PFSK-1 (cell line): ENCODE results near the gene NDOR1.
A peak's percentile ranks its signal among the peaks of the same experiment; 100 is the strongest.

ENCODE experiments used
- FOXP2 ChIP-seq: optimal IDR thresholded peaks from 2 replicates; pipeline ENCODE3; 2011; ENCODE audit warnings: borderline replicate concordance, control low read depth, inconsistent platforms; ENCODE audit not compliant: insufficient read depth; ENCODE audit errors: extremely low read length, extremely low read depth
- POLR2AphosphoS5 ChIP-seq: IDR thresholded peaks from 2 replicates; pipeline ENCODE4 v1.6.1; 2012; ENCODE audit warnings: low read depth, mild to moderate bottlenecking, control low read depth, low read length, moderate library complexity
- SIN3A ChIP-seq: IDR thresholded peaks from 2 replicates; pipeline ENCODE4 v1.6.1; 2012; ENCODE audit warnings: mild to moderate bottlenecking, low read length, moderate library complexity, borderline replicate concordance; ENCODE audit not compliant: insufficient read depth
- TAF1 ChIP-seq: IDR thresholded peaks from 2 replicates; pipeline ENCODE4 v1.6.1; 2012; ENCODE audit warnings: low read length, control low read depth, borderline replicate concordance; ENCODE audit not compliant: insufficient read depth
- TF ChIP-seq, protein P1 (sequence below), 2 experiments: IDR thresholded peaks; 2 replicates each; pipeline versions ENCODE4 v1.6.1 to v1.8.0; 2011 to 2012; ENCODE audit warnings: low read depth in 2 of 2, low read length in 2 of 2, control low read depth in 1 of 2, inconsistent platforms in 1 of 2, mild to moderate bottlenecking in 1 of 2, moderate library complexity in 1 of 2; ENCODE audit not compliant: insufficient read depth in 1 of 2

NDOR1 gene

DNA sequence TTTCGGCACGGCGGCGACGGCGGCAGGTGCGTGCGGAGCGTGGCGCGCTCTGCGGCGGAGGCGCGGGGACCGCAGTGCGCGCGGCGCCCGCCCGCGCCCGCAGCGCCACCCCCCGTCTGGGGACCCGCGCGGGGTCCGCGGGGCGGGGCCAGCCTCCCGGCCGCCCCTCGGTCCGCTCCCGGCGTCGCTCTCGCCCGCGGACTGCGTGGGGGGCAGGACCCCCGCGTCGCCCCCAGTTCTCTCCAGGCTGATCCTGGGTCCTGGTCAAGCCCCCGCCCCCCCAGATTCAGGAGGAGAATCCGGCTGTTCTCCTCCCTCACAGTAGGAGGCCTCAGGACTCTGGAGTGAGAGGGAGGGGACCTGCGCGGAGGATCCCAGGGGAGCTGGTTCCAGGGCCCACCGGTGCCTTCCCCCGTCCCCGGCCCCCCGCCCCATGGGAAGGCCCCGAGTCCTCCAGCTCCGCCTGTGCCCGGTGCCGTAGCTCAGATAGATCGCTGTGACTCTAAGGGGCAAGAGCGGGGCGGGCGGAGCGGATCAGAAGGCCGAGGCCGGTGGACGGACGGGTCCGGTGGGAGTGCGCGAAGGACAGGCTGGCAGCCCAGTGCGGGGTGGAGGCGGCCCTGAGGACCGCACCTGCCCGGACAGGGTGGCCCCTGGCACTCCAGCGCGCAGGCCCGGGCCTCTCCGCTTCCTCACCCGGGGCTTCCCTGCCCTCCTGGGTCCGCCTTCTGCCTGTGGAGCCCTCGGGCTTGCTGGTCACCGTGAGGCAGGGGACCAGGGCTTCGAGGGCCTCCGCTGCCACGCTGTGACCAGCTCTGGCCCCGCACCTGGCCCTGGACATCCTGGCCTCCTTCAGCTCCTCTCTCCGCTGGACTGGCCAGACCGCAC, 16.9 kb downstream of the NDOR1 start, which contains the start of gene RNF208:
RNF208 (minus strand) TSS at position 51 of the 888 bp plus-strand sequence. CDS start 1,028 bp downstream, outside the sequence.
- TF ChIP-seq FOXP2 (no peak), POLR2AphosphoS5 (no peak), SIN3A (no peak), TAF1 (no peak)
- TF ChIP-seq, protein P1, sequence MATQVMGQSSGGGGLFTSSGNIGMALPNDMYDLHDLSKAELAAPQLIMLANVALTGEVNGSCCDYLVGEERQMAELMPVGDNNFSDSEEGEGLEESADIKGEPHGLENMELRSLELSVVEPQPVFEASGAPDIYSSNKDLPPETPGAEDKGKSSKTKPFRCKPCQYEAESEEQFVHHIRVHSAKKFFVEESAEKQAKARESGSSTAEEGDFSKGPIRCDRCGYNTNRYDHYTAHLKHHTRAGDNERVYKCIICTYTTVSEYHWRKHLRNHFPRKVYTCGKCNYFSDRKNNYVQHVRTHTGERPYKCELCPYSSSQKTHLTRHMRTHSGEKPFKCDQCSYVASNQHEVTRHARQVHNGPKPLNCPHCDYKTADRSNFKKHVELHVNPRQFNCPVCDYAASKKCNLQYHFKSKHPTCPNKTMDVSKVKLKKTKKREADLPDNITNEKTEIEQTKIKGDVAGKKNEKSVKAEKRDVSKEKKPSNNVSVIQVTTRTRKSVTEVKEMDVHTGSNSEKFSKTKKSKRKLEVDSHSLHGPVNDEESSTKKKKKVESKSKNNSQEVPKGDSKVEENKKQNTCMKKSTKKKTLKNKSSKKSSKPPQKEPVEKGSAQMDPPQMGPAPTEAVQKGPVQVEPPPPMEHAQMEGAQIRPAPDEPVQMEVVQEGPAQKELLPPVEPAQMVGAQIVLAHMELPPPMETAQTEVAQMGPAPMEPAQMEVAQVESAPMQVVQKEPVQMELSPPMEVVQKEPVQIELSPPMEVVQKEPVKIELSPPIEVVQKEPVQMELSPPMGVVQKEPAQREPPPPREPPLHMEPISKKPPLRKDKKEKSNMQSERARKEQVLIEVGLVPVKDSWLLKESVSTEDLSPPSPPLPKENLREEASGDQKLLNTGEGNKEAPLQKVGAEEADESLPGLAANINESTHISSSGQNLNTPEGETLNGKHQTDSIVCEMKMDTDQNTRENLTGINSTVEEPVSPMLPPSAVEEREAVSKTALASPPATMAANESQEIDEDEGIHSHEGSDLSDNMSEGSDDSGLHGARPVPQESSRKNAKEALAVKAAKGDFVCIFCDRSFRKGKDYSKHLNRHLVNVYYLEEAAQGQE (IDR thresholded peaks at IDR 0.05; ENCODE audit: insufficient read depth in 1 of 2, low read depth in 2 of 2, low read length in 2 of 2) = no peak

DNA sequence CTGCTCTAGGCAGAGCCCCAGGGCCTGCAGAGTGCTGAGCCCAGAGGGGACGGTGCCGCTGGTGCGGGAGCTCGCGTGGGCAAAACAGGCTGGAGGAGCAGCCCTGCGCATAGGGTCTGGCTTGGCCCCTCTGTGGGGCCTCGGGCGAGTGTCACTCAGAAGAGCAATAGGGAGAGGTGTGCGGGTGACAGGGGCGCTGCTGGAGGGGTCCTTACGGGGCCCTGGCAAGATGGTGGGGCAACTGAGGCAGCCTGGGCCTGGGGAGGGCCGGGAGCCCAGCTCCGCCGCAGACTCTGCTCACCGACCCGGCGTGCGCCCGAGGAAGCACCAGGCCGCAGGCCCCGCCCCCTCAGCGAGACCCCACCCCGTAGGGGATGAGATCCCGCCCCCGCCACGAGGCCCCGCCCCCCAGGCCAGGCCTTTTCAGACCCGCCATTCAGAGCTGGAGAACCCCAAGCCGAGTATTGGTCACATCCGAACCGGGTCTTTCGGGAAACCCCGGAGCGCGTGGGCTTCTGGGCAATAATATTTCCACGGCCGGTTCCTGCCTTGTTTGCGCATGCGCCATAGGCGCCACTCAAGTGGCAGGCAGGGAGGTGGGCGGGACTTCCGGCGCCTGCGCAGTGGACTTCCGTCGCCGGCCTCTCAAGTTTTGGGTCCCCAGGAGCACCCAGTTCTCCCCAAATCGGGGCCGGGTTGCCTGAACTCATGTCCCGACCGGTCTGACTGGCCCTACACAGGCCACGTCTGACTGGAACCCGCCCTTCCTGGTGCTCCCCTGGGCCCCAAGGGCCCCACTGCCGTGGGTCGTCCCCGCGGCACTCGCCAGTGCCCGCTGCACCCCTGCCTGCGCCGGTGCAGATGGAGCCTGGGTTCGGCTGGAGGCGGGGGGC, 17.8 kb downstream of the NDOR1 start:
- TF ChIP-seq FOXP2 = no peak
- TF ChIP-seq POLR2AphosphoS5 = peak; percentile 89
- TF ChIP-seq, protein P1 (IDR thresholded peaks at IDR 0.05; ENCODE audit: insufficient read depth in 1 of 2, low read depth in 2 of 2, low read length in 2 of 2) = no peak
- TF ChIP-seq TAF1 = peak; percentile 55; the same call in 1 of the 2 replicates

DNA sequence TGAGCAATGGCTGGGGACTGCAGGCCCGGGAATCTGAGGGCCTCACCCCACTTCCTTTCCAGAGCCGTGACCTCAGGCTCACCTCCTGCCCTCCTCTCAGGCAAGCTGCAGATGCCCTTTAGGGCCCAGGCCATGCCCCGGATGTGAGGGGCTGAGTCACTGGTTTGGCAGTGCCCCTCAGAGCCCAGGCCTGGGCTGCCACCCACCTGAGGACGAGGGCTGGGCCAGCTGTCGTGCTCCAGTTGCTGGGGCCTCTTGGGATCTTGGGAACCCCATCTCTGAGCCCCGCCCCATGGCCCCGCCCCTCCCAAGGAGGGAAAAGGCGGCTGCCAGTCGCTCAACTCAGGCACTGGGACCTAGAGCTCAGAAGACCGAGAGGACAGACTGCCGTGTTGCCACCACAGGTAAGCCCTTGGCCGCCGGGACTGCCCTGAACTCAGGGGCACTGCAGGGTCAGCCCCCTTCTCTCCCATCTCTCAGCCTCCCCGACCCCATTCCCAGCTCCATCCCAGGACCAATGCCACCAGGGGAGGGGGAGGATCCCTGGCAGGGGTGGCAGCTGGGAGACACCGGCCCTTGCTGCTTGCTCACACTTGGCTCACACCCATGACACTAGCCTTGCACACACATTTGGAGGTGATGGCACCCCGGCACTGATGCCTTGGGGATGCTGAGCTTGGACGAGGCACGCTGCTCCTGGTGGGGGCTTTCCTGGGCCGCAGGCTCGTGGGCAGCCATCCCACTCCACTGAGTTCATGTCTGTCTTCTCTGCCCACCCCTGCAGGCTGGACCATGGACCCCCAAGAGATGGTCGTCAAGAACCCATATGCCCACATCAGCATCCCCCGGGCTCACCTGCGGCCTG, 19.6 kb downstream of the NDOR1 start, which contains the start of gene CYSRT1:
CYSRT1 (plus strand) TSS at position 345 of the 865 bp plus-strand sequence; CDS start at position 793, 448 bp downstream.
- TF ChIP-seq TAF1 = no peak
- TF ChIP-seq POLR2AphosphoS5 = no peak
- TF ChIP-seq SIN3A = no peak
- no peak for TF ChIP-seq FOXP2
- TF ChIP-seq, protein P1 (IDR thresholded peaks at IDR 0.05; ENCODE audit: insufficient read depth in 1 of 2, low read depth in 2 of 2, low read length in 2 of 2) = no peak

DNA sequence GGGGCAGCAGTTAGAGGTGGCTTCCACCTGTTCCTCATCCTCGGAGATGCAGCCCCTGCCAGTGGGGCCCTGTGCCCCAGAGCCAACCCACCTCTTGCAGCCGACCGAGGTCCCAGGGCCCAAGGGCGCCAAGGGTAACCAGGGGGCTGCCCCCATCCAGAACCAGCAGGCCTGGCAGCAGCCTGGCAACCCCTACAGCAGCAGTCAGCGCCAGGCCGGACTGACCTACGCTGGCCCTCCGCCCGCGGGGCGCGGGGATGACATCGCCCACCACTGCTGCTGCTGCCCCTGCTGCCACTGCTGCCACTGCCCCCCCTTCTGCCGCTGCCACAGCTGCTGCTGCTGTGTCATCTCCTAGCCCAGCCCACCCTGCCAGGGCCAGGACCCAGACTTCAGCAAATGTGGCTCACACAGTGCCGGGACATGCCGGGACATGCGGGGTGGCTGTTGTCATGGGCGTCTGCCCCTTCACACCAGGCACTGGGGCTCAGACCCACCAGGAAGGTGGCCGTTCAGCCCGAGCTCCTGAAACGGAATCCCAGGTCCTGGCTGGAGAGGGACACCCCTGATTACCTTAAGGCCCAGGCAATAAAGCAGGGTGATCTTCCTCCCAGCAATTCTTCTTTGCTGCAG, 20.3 kb downstream of the NDOR1 start:
- TF ChIP-seq SIN3A (no peak), POLR2AphosphoS5 (no peak), TAF1 (no peak), FOXP2 (no peak)
- TF ChIP-seq, protein P1 (IDR thresholded peaks at IDR 0.05; ENCODE audit: insufficient read depth in 1 of 2, low read depth in 2 of 2, low read length in 2 of 2) = no peak
